Measurements from ENCODE around the gene REX1BD.
A peak's percentile ranks its signal among the peaks of the same experiment; 100 is the strongest.

The REX1BD gene

DNA sequence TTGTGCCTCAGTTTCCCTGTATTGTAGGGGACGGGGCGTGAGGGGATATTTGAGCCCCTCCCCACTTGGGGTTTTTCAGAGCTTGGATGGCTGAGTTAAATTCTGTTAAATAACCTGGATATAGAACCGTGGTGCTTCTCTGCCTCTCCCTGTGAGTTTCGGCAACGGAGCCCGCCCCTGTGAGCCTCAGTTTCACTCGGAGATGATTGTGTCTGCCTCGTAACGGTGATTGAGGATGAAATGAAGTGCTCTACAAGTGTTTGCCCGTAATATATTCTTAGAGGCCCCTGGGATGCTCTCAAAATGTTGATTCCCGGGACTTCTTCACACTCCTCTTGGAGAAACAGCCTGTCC is 30.4 kb upstream of the REX1BD start:
- Histone ChIP-seq H3K27ac (ENCODE audit: low read depth, low read length, severe bottlenecking) (peak overlapping the region; percentile 10), H3K9me3 (ENCODE audit: control insufficient read depth, low read length) (no peaks in the 10 kb centered on the region), H3K4me1 (ENCODE audit: control insufficient read depth, insufficient read depth, low read length, poor library complexity, severe bottlenecking) (peaks cover 3% of the 10 kb centered on the region), H3K4me3 (ENCODE audit: extremely low read depth, insufficient read depth, low read length, poor library complexity, severe bottlenecking) (peak overlapping the region; percentile 71), H3K36me3 (ENCODE audit: control insufficient read depth, insufficient read depth, low read length) (peaks cover 17% of the 10 kb centered on the region)
- WGBS, 2 experiments (ENCODE audit: insufficient coverage in 2 of 2), result 17 to 23% methylated on average over 8 to 10 of the region's 11 CpGs

DNA sequence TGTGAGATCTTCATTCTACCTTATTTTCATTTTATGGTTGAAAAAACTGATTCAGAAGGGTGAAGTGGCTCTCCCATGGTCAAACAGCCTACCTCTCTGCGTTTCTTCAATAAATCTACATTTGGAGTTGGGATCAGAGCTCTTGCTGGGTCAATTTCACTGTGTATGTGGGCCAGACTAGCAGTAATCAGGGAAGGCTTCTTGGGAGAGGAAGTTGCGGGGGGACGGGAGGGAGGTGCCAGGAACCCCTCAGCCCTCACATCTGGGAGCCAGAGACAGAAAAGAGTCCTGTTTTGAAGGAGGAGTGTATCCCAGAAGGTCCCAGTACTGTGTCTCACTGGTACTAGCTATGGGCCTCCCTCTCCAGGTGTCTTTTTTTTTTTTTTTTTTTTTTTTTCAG is 30.0 kb upstream of the REX1BD start:
- Histone ChIP-seq H3K36me3 (ENCODE audit: control insufficient read depth, insufficient read depth, low read length) (peaks cover 20% of the 10 kb centered on the region), H3K27ac (ENCODE audit: low read depth, low read length, severe bottlenecking) (no peak overlapping the region), H3K9me3 (ENCODE audit: control insufficient read depth, low read length) (no peaks in the 10 kb centered on the region), H3K4me3 (ENCODE audit: extremely low read depth, insufficient read depth, low read length, poor library complexity, severe bottlenecking) (peak overlapping the region; percentile 71), H3K4me1 (ENCODE audit: control insufficient read depth, insufficient read depth, low read length, poor library complexity, severe bottlenecking) (peaks cover 3% of the 10 kb centered on the region)
- WGBS, 2 experiments (ENCODE audit: insufficient coverage in 2 of 2), result 60% methylated on average over 1 of the region's 3 CpGs; no CpG with 5 or more reads in 1 of the 2 experiments

DNA sequence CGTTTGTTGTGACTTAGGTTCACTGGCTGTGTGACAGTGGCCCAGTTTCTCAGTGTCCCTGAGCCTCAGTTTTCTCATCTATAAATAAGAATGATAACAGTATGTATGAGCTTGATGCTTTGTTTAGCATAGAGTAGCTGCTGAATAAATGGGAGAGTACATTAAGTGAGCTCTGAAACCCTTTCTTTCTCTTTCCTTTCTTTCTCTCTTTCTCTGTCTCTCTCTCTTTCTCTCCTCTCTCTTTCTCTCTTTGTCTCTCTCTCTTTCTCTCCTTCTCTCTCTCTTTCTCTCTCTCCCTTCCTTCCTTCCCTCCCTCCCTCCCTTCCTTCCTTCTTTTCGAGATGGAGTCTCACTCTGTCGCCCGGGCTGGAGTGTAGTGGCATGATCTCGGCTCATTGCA is 28.9 kb upstream of the REX1BD start:
- Histone ChIP-seq H3K9me3 (ENCODE audit: control insufficient read depth, low read length) (no peaks in the 10 kb centered on the region), H3K4me3 (ENCODE audit: extremely low read depth, insufficient read depth, low read length, poor library complexity, severe bottlenecking) (no peak overlapping the region), H3K36me3 (ENCODE audit: control insufficient read depth, insufficient read depth, low read length) (peaks cover 30% of the 10 kb centered on the region), H3K4me1 (ENCODE audit: control insufficient read depth, insufficient read depth, low read length, poor library complexity, severe bottlenecking) (peaks cover 3% of the 10 kb centered on the region), H3K27ac (ENCODE audit: low read depth, low read length, severe bottlenecking) (no peak overlapping the region)
- WGBS, 2 experiments (ENCODE audit: insufficient coverage in 2 of 2), result 96 to 100% methylated on average over 1 to 4 of the region's 5 CpGs

DNA sequence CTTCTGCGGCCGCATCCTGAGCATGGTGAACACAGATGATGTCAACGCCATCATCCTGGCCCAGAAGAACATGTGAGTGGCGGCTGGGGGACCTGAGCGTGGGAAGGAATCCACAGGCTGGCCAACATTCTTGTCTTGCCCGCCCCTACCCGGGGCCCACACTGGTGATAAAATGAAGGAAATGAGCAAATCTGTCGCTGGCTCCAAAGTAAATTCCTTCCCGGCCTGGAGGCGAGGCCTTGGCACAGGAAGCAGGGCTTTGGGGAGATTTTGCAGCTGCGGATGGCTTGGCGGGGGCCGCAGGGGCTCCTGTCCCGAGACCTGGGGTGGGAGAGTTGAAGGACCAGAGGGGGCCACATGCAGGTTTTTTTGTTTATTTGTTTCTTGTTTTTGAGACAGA is 26.5 kb upstream of the REX1BD start:
- H3K9me3 ChIP-seq (ENCODE audit: control insufficient read depth, low read length), result no peaks in the 10 kb centered on the region
- H3K4me1 ChIP-seq (ENCODE audit: control insufficient read depth, insufficient read depth, low read length, poor library complexity, severe bottlenecking), result peaks cover 3% of the 10 kb centered on the region
- no peak overlapping the region for H3K4me3 ChIP-seq (ENCODE audit: extremely low read depth, insufficient read depth, low read length, poor library complexity, severe bottlenecking)
- 95 to 96% methylated on average over 12 of the region's 14 CpGs for WGBS, 2 experiments (ENCODE audit: insufficient coverage in 2 of 2)
- peaks cover 54% of the 10 kb centered on the region for H3K36me3 ChIP-seq (ENCODE audit: control insufficient read depth, insufficient read depth, low read length)
- H3K27ac ChIP-seq (ENCODE audit: low read depth, low read length, severe bottlenecking), result peak overlapping the region; percentile 10

DNA sequence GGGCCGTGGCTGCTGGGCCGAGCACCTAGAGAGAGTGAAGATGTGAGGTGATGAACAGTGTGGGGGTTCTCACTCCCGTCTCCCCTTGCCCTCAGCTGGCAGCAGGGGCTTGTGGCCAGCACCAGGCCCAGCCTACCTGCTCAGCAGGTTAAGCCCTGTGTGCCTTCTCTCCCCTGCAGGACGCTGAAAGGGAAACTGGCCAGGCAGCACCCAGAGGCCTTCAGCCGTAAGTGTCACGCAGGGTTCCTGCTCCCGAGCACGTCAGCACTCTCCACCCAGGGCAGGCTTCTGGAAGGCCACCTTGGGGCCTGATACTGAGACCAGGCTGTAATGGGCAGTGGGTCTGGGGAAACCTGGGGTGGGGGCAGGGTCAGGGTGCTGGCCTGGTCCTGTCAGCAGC is 21.6 kb upstream of the REX1BD start:
- WGBS, 2 experiments (ENCODE audit: insufficient coverage in 2 of 2), result 97 to 100% methylated on average over 7 to 8 of the region's 8 CpGs
- peaks cover 75% of the 10 kb centered on the region for H3K36me3 ChIP-seq (ENCODE audit: control insufficient read depth, insufficient read depth, low read length)

DNA sequence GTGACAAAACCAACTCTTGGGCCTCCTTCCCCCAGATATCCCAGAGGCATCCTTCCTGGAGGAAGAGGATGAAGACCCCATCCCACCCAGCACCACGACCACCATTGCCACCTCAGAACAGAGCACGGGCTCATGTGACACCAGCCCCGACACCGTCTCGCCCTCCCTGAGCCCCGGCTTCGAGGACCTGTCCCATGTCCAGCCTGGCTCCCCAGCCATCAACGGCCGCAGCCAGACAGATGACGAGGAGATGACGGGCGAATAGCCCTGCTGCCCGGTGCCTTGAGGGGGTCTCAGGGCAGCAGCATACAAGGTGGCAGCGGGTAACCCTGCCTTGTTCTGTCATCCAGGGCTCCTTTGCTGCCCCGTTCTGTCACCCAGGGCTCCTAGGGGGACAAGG is 20.2 kb upstream of the REX1BD start:
- H3K36me3 ChIP-seq (ENCODE audit: control insufficient read depth, insufficient read depth, low read length), result peaks cover 66% of the 10 kb centered on the region
- whole genome bisulfite sequencing, 2 experiments (ENCODE audit: insufficient coverage in 2 of 2), result 95% methylated on average over 12 to 14 of the region's 15 CpGs
- no peak overlapping the region for H3K27ac ChIP-seq (ENCODE audit: low read depth, low read length, severe bottlenecking)
- peaks cover 6% of the 10 kb centered on the region for H3K4me1 ChIP-seq (ENCODE audit: control insufficient read depth, insufficient read depth, low read length, poor library complexity, severe bottlenecking)
- H3K4me3 ChIP-seq (ENCODE audit: extremely low read depth, insufficient read depth, low read length, poor library complexity, severe bottlenecking), result no peak overlapping the region
- no peaks in the 10 kb centered on the region for H3K9me3 ChIP-seq (ENCODE audit: control insufficient read depth, low read length)

More for the DNA sequence above, 21.6 kb upstream of the REX1BD start:
- Histone ChIP-seq H3K27ac (ENCODE audit: low read depth, low read length, severe bottlenecking) (no peak overlapping the region), H3K4me3 (ENCODE audit: extremely low read depth, insufficient read depth, low read length, poor library complexity, severe bottlenecking) (no peak overlapping the region), H3K9me3 (ENCODE audit: control insufficient read depth, low read length) (no peaks in the 10 kb centered on the region), H3K4me1 (ENCODE audit: control insufficient read depth, insufficient read depth, low read length, poor library complexity, severe bottlenecking) (peaks cover 2% of the 10 kb centered on the region)

DNA sequence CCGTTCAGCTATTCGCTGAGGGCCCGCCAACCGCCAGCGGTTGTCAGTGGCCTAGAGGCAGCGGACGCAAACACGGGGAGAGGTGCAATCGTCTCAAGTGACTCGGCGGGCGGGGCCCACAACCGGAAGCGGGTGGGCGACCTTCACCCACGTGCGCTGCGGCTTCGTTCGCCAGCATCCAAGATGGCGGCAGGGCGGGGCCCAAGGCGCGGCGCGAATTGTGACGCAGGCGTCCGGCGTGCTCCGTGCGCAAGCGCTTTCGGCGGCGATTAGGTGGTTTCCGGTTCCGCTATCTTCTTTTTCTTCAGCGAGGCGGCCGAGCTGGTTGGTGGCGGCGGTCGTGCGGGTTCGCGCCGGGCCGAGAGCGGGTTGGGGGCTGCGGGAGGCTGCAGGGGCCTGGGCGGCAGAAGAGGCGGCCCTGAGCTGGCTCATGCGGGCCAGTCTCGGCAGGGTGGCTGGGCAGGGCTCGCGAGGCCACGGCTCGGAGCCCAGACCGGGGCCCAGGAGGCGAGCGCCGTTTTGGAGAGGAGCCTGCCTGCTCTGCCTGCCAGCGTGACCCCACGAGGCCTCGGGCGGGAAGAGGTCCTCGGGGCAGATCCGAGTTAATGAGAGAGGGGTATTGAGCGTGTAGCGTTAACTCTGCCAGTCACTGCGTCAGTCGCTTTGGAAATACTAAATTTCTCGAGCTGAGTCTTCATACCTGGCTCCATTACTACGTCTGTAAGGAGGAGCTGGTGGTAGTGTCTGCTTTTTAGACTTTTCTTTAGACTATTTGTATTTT is 16.8 kb upstream of the REX1BD start, which contains the start of gene UBA52:
Gene UBA52, plus strand, starts transcription at position 294 of the 781 bp plus-strand sequence. CDS start 1,444 bp downstream, outside the sequence.
- Histone ChIP-seq H3K36me3 (ENCODE audit: control insufficient read depth, insufficient read depth, low read length) (peaks cover 68% of the 10 kb centered on the region), H3K4me3 (ENCODE audit: extremely low read depth, insufficient read depth, low read length, poor library complexity, severe bottlenecking) (peak within 1 kb of the TSS; percentile 90), H3K9me3 (ENCODE audit: control insufficient read depth, low read length) (no peaks in the 10 kb centered on the region), H3K27ac (ENCODE audit: low read depth, low read length, severe bottlenecking) (peak within 1 kb of the TSS; percentile 79), H3K4me1 (ENCODE audit: control insufficient read depth, insufficient read depth, low read length, poor library complexity, severe bottlenecking) (peaks cover 6% of the 10 kb centered on the region)
- WGBS, 2 experiments (ENCODE audit: insufficient coverage in 2 of 2), result 0% methylated on average over 55 to 66 of the region's 75 CpGs

DNA sequence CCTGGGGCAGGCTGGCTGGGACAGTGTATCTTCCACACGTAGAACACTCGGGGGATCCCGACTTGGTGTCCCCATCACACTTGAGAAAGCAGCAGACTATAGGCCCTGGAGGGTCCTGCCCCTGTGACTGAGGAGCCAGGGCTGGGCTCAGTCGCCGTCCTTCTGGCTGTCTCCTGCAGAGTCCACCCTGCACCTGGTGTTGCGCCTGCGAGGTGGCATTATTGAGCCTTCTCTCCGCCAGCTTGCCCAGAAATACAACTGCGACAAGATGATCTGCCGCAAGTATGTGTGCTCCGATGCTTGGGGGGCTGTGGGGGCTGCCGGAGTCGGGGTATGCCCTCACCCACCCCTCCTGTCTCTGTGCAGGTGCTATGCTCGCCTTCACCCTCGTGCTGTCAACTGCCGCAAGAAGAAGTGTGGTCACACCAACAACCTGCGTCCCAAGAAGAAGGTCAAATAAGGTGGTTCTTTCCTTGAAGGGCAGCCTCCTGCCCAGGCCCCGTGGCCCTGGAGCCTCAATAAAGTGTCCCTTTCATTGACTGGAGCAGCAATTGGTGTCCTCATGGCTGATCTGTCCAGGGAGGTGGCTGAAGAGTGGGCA is 13.8 kb upstream of the REX1BD start:
- WGBS, 2 experiments (ENCODE audit: insufficient coverage in 2 of 2), result 96% methylated on average over 18 of the region's 18 CpGs
- Histone ChIP-seq H3K4me1 (ENCODE audit: control insufficient read depth, insufficient read depth, low read length, poor library complexity, severe bottlenecking) (peaks cover 6% of the 10 kb centered on the region), H3K36me3 (ENCODE audit: control insufficient read depth, insufficient read depth, low read length) (peaks cover 48% of the 10 kb centered on the region), H3K9me3 (ENCODE audit: control insufficient read depth, low read length) (no peaks in the 10 kb centered on the region), H3K27ac (ENCODE audit: low read depth, low read length, severe bottlenecking) (no peak overlapping the region), H3K4me3 (ENCODE audit: extremely low read depth, insufficient read depth, low read length, poor library complexity, severe bottlenecking) (no peak overlapping the region)

DNA sequence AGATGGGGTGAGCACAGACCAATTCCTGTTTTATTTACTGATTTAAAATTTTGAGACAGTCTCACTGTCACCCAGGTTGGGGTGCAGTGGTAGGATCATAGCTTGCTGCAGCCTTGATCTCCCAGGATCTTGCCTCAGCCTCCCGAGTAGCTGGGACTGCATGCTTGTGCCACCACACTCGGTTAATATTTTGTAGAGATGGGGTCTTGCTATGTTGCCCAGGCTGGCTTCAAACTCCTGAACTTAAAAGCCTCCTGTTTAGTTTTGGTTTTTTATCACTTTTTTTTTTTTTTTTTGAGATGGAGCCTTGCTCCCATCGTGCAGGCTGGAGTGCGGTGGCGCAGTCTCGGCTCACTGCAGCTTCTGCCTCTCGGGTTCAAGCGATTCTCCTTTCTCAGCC is 12.2 kb upstream of the REX1BD start:
- Histone ChIP-seq H3K36me3 (ENCODE audit: control insufficient read depth, insufficient read depth, low read length) (peaks cover 48% of the 10 kb centered on the region), H3K27ac (ENCODE audit: low read depth, low read length, severe bottlenecking) (no peak overlapping the region), H3K4me1 (ENCODE audit: control insufficient read depth, insufficient read depth, low read length, poor library complexity, severe bottlenecking) (peaks cover 4% of the 10 kb centered on the region), H3K4me3 (ENCODE audit: extremely low read depth, insufficient read depth, low read length, poor library complexity, severe bottlenecking) (no peak overlapping the region), H3K9me3 (ENCODE audit: control insufficient read depth, low read length) (no peaks in the 10 kb centered on the region)
- WGBS, 2 experiments (ENCODE audit: insufficient coverage in 2 of 2), result 90 to 100% methylated on average over 4 to 7 of the region's 8 CpGs

DNA sequence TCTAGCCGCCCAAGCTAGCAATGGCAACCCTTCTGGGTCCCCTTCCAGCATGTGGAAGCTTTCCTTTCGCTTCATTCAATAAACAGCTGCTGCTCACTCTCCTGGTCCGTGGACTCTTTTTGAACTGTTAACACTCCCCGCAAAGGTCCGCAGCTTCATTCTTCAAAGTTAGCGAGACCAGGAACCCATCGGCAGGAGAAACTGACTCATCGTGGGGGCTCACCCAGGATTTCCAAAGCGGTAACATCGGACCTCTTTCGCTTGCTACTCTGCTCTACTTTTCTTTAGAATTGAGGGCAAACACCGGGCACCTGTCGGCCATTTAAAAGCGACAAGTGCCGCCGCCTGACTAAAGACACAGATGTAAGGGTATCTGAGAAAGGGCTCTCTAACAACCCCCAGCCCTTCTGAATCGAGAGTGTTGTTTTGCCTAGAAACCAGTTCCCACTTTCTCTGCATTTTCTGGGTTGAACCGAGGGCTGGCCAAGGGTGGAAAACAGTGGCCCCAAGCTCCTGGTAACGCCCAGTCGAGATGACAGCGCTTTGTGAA is 11.2 kb upstream of the REX1BD start:
- peak overlapping the region; percentile 36 for H3K27ac ChIP-seq (ENCODE audit: low read depth, low read length, severe bottlenecking)
- no peak overlapping the region for H3K4me3 ChIP-seq (ENCODE audit: extremely low read depth, insufficient read depth, low read length, poor library complexity, severe bottlenecking)
- H3K9me3 ChIP-seq (ENCODE audit: control insufficient read depth, low read length), result no peaks in the 10 kb centered on the region
- H3K4me1 ChIP-seq (ENCODE audit: control insufficient read depth, insufficient read depth, low read length, poor library complexity, severe bottlenecking), result peaks cover 4% of the 10 kb centered on the region
- 94 to 95% methylated on average over 21 of the region's 21 CpGs for WGBS, 2 experiments (ENCODE audit: insufficient coverage in 2 of 2)
- H3K36me3 ChIP-seq (ENCODE audit: control insufficient read depth, insufficient read depth, low read length), result peaks cover 48% of the 10 kb centered on the region

DNA sequence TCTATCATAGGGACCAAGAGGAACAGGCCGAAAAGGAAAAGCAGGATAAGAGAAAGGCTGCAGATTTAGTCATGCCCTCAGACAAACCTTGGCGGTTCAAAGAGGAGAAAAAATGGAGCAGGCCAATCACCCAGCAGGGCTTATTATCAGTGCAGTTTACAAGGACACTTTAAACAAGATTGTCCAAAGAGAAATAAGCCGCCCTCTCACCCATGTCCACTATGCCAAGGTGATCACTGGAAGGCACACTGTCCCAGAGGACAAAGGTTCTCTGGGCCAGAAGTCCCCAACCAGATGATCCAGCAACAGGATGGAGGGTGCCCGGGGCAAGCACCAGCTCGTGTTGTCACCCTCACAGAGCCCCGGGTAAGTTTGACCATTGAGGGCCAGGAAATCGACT is 8.3 kb upstream of the REX1BD start:
- H3K4me3 ChIP-seq (ENCODE audit: extremely low read depth, insufficient read depth, low read length, poor library complexity, severe bottlenecking), result no peak overlapping the region
- WGBS, 2 experiments (ENCODE audit: insufficient coverage in 2 of 2), result 86 to 88% methylated on average over 7 of the region's 7 CpGs
- H3K4me1 ChIP-seq (ENCODE audit: control insufficient read depth, insufficient read depth, low read length, poor library complexity, severe bottlenecking), result no peaks in the 10 kb centered on the region
- H3K9me3 ChIP-seq (ENCODE audit: control insufficient read depth, low read length), result no peaks in the 10 kb centered on the region
- H3K36me3 ChIP-seq (ENCODE audit: control insufficient read depth, insufficient read depth, low read length), result peaks cover 24% of the 10 kb centered on the region
- H3K27ac ChIP-seq (ENCODE audit: low read depth, low read length, severe bottlenecking), result no peak overlapping the region
